ENCODE data around the gene TUBGCP5. TPM values are rescaled to one million over a fixed set of nuclear protein-coding genes. Genes with fewer than 3 reads are reported as not detected.
"Not testable (repeated sequence)": the region's sequence is repeated elsewhere in the genome, so short reads cannot be mapped to it uniquely, and the experiment has no call there.

The TUBGCP5 gene
- polyA plus RNA-seq, 1 donor from 2014 or later = 23.3 TPM

DNA sequence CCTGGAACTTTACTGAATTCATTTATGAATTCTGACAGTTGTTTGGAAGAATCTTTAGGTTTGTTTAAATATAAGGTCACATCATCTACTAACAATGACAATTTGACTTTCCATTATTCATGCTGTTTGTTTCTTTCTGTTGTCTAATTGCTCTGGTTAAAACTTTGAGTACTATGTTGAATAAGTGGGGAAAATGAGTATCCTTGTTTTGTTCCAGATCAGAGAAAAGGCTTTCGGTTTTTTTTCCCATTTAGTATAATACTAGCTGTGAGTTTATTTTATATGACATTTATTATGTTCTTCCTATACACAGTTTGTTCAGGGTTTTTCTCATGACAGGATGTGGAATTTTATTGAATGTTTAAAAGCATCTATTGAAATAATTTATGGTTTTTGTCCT is 11.3 kb upstream of the TUBGCP5 start:
- TF ChIP-seq MXI1 (conservative IDR thresholded peaks at IDR 0.05; ENCODE audit: poor library complexity, severe bottlenecking) (no peak), TAF1 (IDR thresholded peaks at IDR 0.05; ENCODE audit: low read depth) (no peak), SMC3 (conservative IDR thresholded peaks at IDR 0.05; ENCODE audit: poor library complexity) (no peak), EZH2 (IDR thresholded peaks at IDR 0.05; ENCODE audit: borderline replicate concordance, insufficient read depth, low read length, poor library complexity, severe bottlenecking) (no peak), RAD21 (conservative IDR thresholded peaks at IDR 0.05) (no peak), EP300 (conservative IDR thresholded peaks at IDR 0.05; ENCODE audit: poor library complexity, severe bottlenecking) (no peak), POLR2AphosphoS5 (IDR thresholded peaks at IDR 0.05) (no peak)
- TF ChIP-seq, protein P1, sequence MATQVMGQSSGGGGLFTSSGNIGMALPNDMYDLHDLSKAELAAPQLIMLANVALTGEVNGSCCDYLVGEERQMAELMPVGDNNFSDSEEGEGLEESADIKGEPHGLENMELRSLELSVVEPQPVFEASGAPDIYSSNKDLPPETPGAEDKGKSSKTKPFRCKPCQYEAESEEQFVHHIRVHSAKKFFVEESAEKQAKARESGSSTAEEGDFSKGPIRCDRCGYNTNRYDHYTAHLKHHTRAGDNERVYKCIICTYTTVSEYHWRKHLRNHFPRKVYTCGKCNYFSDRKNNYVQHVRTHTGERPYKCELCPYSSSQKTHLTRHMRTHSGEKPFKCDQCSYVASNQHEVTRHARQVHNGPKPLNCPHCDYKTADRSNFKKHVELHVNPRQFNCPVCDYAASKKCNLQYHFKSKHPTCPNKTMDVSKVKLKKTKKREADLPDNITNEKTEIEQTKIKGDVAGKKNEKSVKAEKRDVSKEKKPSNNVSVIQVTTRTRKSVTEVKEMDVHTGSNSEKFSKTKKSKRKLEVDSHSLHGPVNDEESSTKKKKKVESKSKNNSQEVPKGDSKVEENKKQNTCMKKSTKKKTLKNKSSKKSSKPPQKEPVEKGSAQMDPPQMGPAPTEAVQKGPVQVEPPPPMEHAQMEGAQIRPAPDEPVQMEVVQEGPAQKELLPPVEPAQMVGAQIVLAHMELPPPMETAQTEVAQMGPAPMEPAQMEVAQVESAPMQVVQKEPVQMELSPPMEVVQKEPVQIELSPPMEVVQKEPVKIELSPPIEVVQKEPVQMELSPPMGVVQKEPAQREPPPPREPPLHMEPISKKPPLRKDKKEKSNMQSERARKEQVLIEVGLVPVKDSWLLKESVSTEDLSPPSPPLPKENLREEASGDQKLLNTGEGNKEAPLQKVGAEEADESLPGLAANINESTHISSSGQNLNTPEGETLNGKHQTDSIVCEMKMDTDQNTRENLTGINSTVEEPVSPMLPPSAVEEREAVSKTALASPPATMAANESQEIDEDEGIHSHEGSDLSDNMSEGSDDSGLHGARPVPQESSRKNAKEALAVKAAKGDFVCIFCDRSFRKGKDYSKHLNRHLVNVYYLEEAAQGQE (IDR thresholded peaks at IDR 0.05; ENCODE audit: borderline replicate concordance) = no peak
- TF ChIP-seq, protein P2, sequence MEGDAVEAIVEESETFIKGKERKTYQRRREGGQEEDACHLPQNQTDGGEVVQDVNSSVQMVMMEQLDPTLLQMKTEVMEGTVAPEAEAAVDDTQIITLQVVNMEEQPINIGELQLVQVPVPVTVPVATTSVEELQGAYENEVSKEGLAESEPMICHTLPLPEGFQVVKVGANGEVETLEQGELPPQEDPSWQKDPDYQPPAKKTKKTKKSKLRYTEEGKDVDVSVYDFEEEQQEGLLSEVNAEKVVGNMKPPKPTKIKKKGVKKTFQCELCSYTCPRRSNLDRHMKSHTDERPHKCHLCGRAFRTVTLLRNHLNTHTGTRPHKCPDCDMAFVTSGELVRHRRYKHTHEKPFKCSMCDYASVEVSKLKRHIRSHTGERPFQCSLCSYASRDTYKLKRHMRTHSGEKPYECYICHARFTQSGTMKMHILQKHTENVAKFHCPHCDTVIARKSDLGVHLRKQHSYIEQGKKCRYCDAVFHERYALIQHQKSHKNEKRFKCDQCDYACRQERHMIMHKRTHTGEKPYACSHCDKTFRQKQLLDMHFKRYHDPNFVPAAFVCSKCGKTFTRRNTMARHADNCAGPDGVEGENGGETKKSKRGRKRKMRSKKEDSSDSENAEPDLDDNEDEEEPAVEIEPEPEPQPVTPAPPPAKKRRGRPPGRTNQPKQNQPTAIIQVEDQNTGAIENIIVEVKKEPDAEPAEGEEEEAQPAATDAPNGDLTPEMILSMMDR (IDR thresholded peaks at IDR 0.05; ENCODE audit: poor library complexity, severe bottlenecking) = no peak
- Histone ChIP-seq H3K4me2 (ENCODE audit: low read length) (no peak overlapping the region), H3K4me3 (ENCODE audit: low read length) (no peak overlapping the region), H3K27ac (ENCODE audit: low read length) (no peak overlapping the region), H3K9me2 (ENCODE audit: insufficient read depth, low read length) (no peaks in the 10 kb centered on the region), H3K36me3 (ENCODE audit: insufficient read depth, low read length) (no peaks in the 10 kb centered on the region), H3K9me3 (ENCODE audit: low read length) (no peaks in the 10 kb centered on the region), H4K20me1 (ENCODE audit: insufficient read depth) (no peaks in the 10 kb centered on the region), H3K79me2 (replicated peaks; ENCODE audit: insufficient read depth, low read length) (no peaks in the 10 kb centered on the region), H3F3A (ENCODE audit: insufficient read depth, low read length, poor library complexity, severe bottlenecking) (no peaks in the 10 kb centered on the region), H2AFZ (ENCODE audit: low read depth, low read length) (no peak overlapping the region), H3K27me3 (ENCODE audit: insufficient read depth, low read depth, low read length) (no peaks in the 10 kb centered on the region), H3K9ac (ENCODE audit: low read length) (no peak overlapping the region)

DNA sequence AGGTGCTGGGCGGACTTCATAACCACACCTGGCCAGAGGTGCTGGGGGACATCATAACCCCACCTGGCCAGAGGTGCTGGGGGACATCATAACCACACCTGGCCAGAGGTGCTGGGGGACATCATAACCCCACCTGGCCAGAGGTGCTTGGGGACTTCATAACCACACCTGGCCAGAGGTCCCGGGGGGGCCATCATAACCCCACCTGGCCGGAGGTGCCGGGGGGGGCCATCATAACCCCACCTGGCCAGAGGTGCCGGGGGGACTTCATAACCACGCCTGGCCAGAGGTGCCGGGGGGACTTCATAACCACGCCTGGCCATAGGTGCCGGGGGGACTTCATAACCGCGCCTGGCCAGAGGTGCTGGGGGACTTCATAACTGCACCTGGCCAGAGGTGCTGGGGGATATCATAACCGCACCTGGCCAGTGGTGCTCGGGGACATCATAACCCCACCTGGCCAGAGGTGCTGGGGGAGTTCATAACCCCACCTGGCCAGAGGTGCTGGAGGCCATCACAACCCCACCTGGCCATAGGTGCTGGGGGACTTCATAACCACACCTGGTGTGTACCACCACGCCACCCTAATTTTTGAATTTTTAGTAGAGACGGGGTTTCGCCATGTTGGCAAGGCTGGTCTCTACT is 10.7 kb upstream of the TUBGCP5 start:
- Histone ChIP-seq H3F3A (ENCODE audit: insufficient read depth, low read length, poor library complexity, severe bottlenecking) (no peaks in the 10 kb centered on the region), H3K27ac (ENCODE audit: low read length) (no peak overlapping the region), H3K4me3 (ENCODE audit: low read length) (no peak overlapping the region), H4K20me1 (ENCODE audit: insufficient read depth) (no peaks in the 10 kb centered on the region), H3K9ac (ENCODE audit: low read length) (no peak overlapping the region), H3K36me3 (ENCODE audit: insufficient read depth, low read length) (no peaks in the 10 kb centered on the region), H3K4me2 (ENCODE audit: low read length) (no peak overlapping the region), H2AFZ (ENCODE audit: low read depth, low read length) (no peak overlapping the region), H3K27me3 (ENCODE audit: insufficient read depth, low read depth, low read length) (no peaks in the 10 kb centered on the region), H3K9me2 (ENCODE audit: insufficient read depth, low read length) (no peaks in the 10 kb centered on the region), H3K79me2 (replicated peaks; ENCODE audit: insufficient read depth, low read length) (no peaks in the 10 kb centered on the region), H3K9me3 (ENCODE audit: low read length) (no peaks in the 10 kb centered on the region)
- TF ChIP-seq POLR2AphosphoS5 (IDR thresholded peaks at IDR 0.05) = no peak
- TF ChIP-seq, protein P1 (IDR thresholded peaks at IDR 0.05; ENCODE audit: borderline replicate concordance) = no peak
- TF ChIP-seq SMC3 (conservative IDR thresholded peaks at IDR 0.05; ENCODE audit: poor library complexity) = no peak
- no peak for TF ChIP-seq TAF1 (IDR thresholded peaks at IDR 0.05; ENCODE audit: low read depth)
- TF ChIP-seq MXI1 (conservative IDR thresholded peaks at IDR 0.05; ENCODE audit: poor library complexity, severe bottlenecking) = no peak

DNA sequence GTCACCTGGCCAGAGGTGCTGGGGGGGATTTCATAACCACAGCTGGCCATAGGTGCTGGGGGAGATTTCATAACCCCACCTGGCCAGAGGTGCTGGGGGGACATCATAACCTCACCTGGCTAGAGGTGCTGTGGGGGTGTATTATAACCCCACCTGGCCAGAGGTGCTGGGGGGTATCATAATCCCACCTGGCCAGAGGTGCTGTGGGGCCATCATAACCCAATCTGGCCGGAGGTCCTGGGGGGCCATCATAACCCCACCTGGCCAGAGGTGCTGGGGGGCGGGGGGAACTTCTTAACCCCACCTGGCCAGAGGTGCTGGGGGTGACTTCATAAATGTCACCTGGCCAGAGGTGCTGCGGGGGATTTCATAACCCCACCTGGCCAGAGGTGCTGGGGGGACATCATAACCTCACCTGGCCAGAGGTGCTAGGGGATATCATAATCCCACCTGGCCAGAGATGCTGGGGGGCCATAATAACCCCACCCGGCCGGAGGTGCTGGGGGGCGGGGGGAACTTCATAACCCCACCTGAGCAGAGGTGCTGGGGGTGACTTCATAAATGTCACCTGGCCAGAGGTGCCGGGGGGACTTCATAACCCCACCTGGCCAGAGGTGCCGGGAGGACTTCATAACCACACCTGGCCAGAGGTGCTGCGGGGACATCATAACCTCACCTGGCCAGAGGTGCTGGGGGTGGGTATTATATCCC is 9.4 kb upstream of the TUBGCP5 start:
- H4K20me1 ChIP-seq (ENCODE audit: insufficient read depth); H3K9me3 ChIP-seq (ENCODE audit: low read length); H3K9me2 ChIP-seq (ENCODE audit: insufficient read depth, low read length); H3K27ac ChIP-seq (ENCODE audit: low read length); H3K9ac ChIP-seq (ENCODE audit: low read length); H3K27me3 ChIP-seq (ENCODE audit: insufficient read depth, low read depth, low read length); H3K4me3 ChIP-seq (ENCODE audit: low read length); H3K79me2 ChIP-seq (replicated peaks; ENCODE audit: insufficient read depth, low read length); H3F3A ChIP-seq (ENCODE audit: insufficient read depth, low read length, poor library complexity, severe bottlenecking); H3K36me3 ChIP-seq (ENCODE audit: insufficient read depth, low read length); H3K4me2 ChIP-seq (ENCODE audit: low read length); H2AFZ ChIP-seq (ENCODE audit: low read depth, low read length): not testable (repeated sequence)
